ENCODE results near the gene PLXDC2. TPM values are rescaled to one million over a fixed set of nuclear protein-coding genes. Genes with fewer than 3 reads are reported as not detected.

Gene PLXDC2
- total RNA-seq, 1 donor from 2014 or later, result 51.3 TPM

GRCh38 chr10:19777806-19778205, 38.4 kb upstream of the PLXDC2 start:
- Histone ChIP-seq H3K27me3 (no peaks in the 10 kb centered on the region), H3K4me3 (no peak overlapping the region), H3K36me3 (no peaks in the 10 kb centered on the region), H3K9me3 (no peaks in the 10 kb centered on the region), H3K27ac (no peak overlapping the region), H3K4me1 (no peaks in the 10 kb centered on the region)
- intact Hi-C loops (cut with DNase I), result no loop called here
- no peak for DNase-seq (ENCODE audit: extremely low spot score in 2 of 2)
- no peak for TF ChIP-seq POLR2A (IDR thresholded peaks at IDR 0.05)
- TF ChIP-seq CTCF (IDR thresholded peaks at IDR 0.05), result no peak
- TF ChIP-seq POLR2AphosphoS5 (IDR thresholded peaks at IDR 0.05; ENCODE audit: insufficient read depth in 1 of 2, low read depth in 1 of 2), result no peak

GRCh38 chr10:19778996-19779395, 37.2 kb upstream of the PLXDC2 start:
- Histone ChIP-seq H3K4me1 (no peaks in the 10 kb centered on the region), H3K4me3 (no peak overlapping the region), H3K36me3 (no peaks in the 10 kb centered on the region), H3K27ac (no peak overlapping the region), H3K9me3 (no peaks in the 10 kb centered on the region), H3K27me3 (no peaks in the 10 kb centered on the region)
- intact Hi-C loops (cut with DNase I), result no loop called here
- TF ChIP-seq POLR2AphosphoS5 (IDR thresholded peaks at IDR 0.05; ENCODE audit: insufficient read depth in 1 of 2, low read depth in 1 of 2) (no peak), CTCF (IDR thresholded peaks at IDR 0.05) (no peak), POLR2A (IDR thresholded peaks at IDR 0.05) (no peak)
- no peak for DNase-seq (ENCODE audit: extremely low spot score in 2 of 2)

- DNase-seq (ENCODE audit: extremely low spot score in 2 of 2), result no peak
- Histone ChIP-seq H3K27ac (no peak overlapping the region), H3K36me3 (no peaks in the 10 kb centered on the region), H3K4me3 (no peak overlapping the region), H3K4me1 (no peaks in the 10 kb centered on the region), H3K9me3 (no peaks in the 10 kb centered on the region), H3K27me3 (no peaks in the 10 kb centered on the region)
- TF ChIP-seq POLR2AphosphoS5 (IDR thresholded peaks at IDR 0.05; ENCODE audit: insufficient read depth in 1 of 2, low read depth in 1 of 2) (no peak), POLR2A (IDR thresholded peaks at IDR 0.05) (no peak), CTCF (IDR thresholded peaks at IDR 0.05) (no peak)
- intact Hi-C loops (cut with DNase I), result no loop called here
These were observed 33.7 kb upstream of the PLXDC2 start for GRCh38 chr10:19782430-19783089.

GRCh38 chr10:19783721-19784120, 32.5 kb upstream of the PLXDC2 start:
- Histone ChIP-seq H3K4me3 (no peak overlapping the region), H3K36me3 (no peaks in the 10 kb centered on the region), H3K9me3 (no peaks in the 10 kb centered on the region), H3K4me1 (no peaks in the 10 kb centered on the region), H3K27ac (no peak overlapping the region), H3K27me3 (no peaks in the 10 kb centered on the region)
- DNase-seq (ENCODE audit: extremely low spot score in 2 of 2), result no peak
- intact Hi-C loops (cut with DNase I), result no loop called here
- TF ChIP-seq CTCF (IDR thresholded peaks at IDR 0.05) (no peak), POLR2AphosphoS5 (IDR thresholded peaks at IDR 0.05; ENCODE audit: insufficient read depth in 1 of 2, low read depth in 1 of 2) (no peak)

- no peak for TF ChIP-seq CTCF (IDR thresholded peaks at IDR 0.05)
- TF ChIP-seq POLR2AphosphoS5 (IDR thresholded peaks at IDR 0.05; ENCODE audit: insufficient read depth in 1 of 2, low read depth in 1 of 2), result no peak
- no peak for TF ChIP-seq POLR2A (IDR thresholded peaks at IDR 0.05)
- no peak for DNase-seq (ENCODE audit: extremely low spot score in 2 of 2)
- Histone ChIP-seq H3K36me3 (no peaks in the 10 kb centered on the region), H3K9me3 (no peaks in the 10 kb centered on the region), H3K27me3 (no peaks in the 10 kb centered on the region), H3K4me3 (no peak overlapping the region), H3K27ac (no peak overlapping the region), H3K4me1 (no peaks in the 10 kb centered on the region)
- intact Hi-C loops (cut with DNase I), result no loop called here
These were observed 30.9 kb upstream of the PLXDC2 start for GRCh38 chr10:19785366-19785765.

Measured in vagina (tissue), 2 donors.